Thymus (tissue), 11 donors: ENCODE results near the gene ITSN2. TPM values are rescaled to one million over a fixed set of nuclear protein-coding genes. Genes with fewer than 3 reads are reported as not detected.

Experiments
- DNase-seq, 9 donors: peaks; one replicate each; pipeline ENCODE4 v3.0.0-alpha.2; 2013; ENCODE audit warnings: low spot score in 9 of 9, low read depth in 6 of 9, missing footprints in 1 of 9
- H3K27ac ChIP-seq, 2 donors: one replicate each; pipeline ENCODE4 v1.5.1; 2013; ENCODE audit warnings: control low read depth in 1 of 2, low read depth in 1 of 2, low read length in 1 of 2, mild to moderate bottlenecking in 1 of 2, moderate library complexity in 1 of 2
- H3K27me3 ChIP-seq, 2 donors: one replicate each; pipeline ENCODE4 v1.5.1; 2013; ENCODE audit warnings: low read length in 1 of 2; ENCODE audit not compliant: control insufficient read depth in 2 of 2, insufficient read depth in 1 of 2
- H3K36me3 ChIP-seq, 2 donors: one replicate each; pipeline ENCODE4 v1.5.1; 2013; ENCODE audit warnings: low read length in 1 of 2, mild to moderate bottlenecking in 1 of 2, moderate library complexity in 1 of 2; ENCODE audit not compliant: control insufficient read depth in 2 of 2, insufficient read depth in 2 of 2
- H3K4me1 ChIP-seq, 2 donors: one replicate each; pipeline ENCODE4 v1.5.1; 2013; ENCODE audit warnings: low read length in 2 of 2; ENCODE audit not compliant: control insufficient read depth in 2 of 2, insufficient read depth in 2 of 2
- H3K4me3 ChIP-seq, 2 donors: one replicate each; pipeline ENCODE4 v1.5.1; 2013; ENCODE audit warnings: low read length in 2 of 2, control low read depth in 1 of 2, mild to moderate bottlenecking in 1 of 2
- H3K9me3 ChIP-seq, 2 donors: one replicate each; pipeline ENCODE4 v1.5.1; 2013; ENCODE audit warnings: low read length in 1 of 2, mild to moderate bottlenecking in 1 of 2; ENCODE audit not compliant: control insufficient read depth in 2 of 2, insufficient read depth in 1 of 2
- WGBS: extraction: QIAGEN DNeasy Blood & Tissue Kit; methylation state at CpG from one replicate; pipeline ENCODE4 v1.1.7; 2013; 5-methylcytosine and 5-hydroxymethylcytosine counted together
- polyA plus RNA-seq: library from polyadenylated mRNA; stranded (reverse); fragments of 200-250 nt; gene quantifications from one replicate; pipeline ENCODE4 v1.2.3, GENCODE V29; 2013
- total RNA-seq: library from RNA; stranded (reverse); fragments of 120-200 nt; gene quantifications from one replicate; pipeline ENCODE4 v1.2.4, GENCODE V29; 2013
- donor health status: healthy.

The ITSN2 gene
- total and polyA plus RNA-seq, 2 donors: 30.5 to 74.6 TPM

- H3K36me3 ChIP-seq: no peaks in the 10 kb centered on the region
- 98% methylated on average over 7 of the region's 7 CpGs for whole genome bisulfite sequencing
- H3K9me3 ChIP-seq: no peaks in the 10 kb centered on the region
- no peak overlapping the region for H3K27ac ChIP-seq
- no peak for DNase-seq
- no peaks in the 10 kb centered on the region for H3K4me1 ChIP-seq
- no peaks in the 10 kb centered on the region for H3K27me3 ChIP-seq
- no peak overlapping the region for H3K4me3 ChIP-seq
Measured at GRCh38 chr2:24182507-24182906, 177.8 kb downstream of the ITSN2 start.

DNA sequence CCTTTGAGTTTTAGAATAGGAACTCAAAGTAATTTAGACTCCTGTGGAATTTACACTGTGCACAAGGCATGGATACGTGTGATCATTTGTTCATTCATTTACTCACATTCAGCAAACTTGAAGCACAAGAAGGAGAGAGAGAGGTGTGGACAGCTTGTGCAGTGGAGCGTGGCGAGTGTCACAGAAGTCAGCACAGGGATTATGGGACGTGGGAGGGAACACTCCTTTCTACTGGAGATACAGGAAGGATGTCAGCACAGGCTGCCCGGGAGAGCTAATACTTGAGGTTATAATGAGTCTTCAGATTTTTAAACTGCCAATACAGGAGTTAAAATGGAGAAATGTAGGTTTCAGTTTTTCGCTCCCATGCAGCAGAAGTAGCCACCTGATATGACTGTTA is 178.5 kb downstream of the ITSN2 start:
- no peak overlapping the region for H3K4me3 ChIP-seq
- no peaks in the 10 kb centered on the region for H3K27me3 ChIP-seq
- H3K36me3 ChIP-seq: no peaks in the 10 kb centered on the region
- no peak for DNase-seq
- 82% methylated on average over 6 of the region's 6 CpGs for WGBS
- H3K9me3 ChIP-seq: no peaks in the 10 kb centered on the region
- H3K4me1 ChIP-seq: no peaks in the 10 kb centered on the region
- no peak overlapping the region for H3K27ac ChIP-seq

- no peak overlapping the region for H3K4me3 ChIP-seq
- H3K9me3 ChIP-seq: peaks cover 0 to 7% of the 10 kb centered on the region in 2 donors
- peaks cover 0 to 5% of the 10 kb centered on the region in 2 donors for H3K27me3 ChIP-seq
- no peak for DNase-seq
- no peaks in the 10 kb centered on the region for H3K36me3 ChIP-seq
- H3K4me1 ChIP-seq: no peaks in the 10 kb centered on the region
- no peak overlapping the region for H3K27ac ChIP-seq
Measured at GRCh38 chr2:24179683-24180082, 180.7 kb downstream of the ITSN2 start.

DNA sequence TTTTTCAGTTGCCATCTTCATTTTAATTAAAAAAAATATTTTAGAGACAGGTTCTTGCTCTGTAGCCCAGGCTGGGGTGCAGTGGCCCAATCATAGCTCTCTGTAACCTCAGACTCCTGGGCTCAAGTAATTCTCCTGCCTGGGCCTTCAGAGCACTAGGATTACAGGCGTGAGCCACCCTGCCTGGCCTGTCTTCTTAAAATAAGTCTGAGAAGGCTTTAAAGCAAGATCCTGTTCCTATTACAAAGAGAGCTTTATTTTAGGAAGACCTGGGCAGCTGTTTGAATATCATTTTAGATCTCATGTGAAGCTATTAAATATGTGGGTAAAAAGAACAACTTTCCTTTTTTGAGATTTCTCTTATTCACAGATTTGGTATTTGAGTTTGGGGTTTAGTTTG is 184.0 kb downstream of the ITSN2 start:
- no peaks in the 10 kb centered on the region for H3K36me3 ChIP-seq
- H3K27me3 ChIP-seq: peaks cover 0 to 7% of the 10 kb centered on the region in 2 donors
- WGBS: 94% methylated on average over 1 of the region's 1 CpG
- no peak overlapping the region for H3K4me3 ChIP-seq
- H3K27ac ChIP-seq: no peak overlapping the region
- H3K4me1 ChIP-seq: no peaks in the 10 kb centered on the region
- H3K9me3 ChIP-seq: peaks cover 0 to 7% of the 10 kb centered on the region in 2 donors
- no peak for DNase-seq

GRCh38 chr2:24175631-24176187 is 184.6 kb downstream of the ITSN2 start:
- DNase-seq: no peak
- peak overlapping the region in 1 of 2 donors; percentile 18 for H3K27ac ChIP-seq
- H3K36me3 ChIP-seq: no peaks in the 10 kb centered on the region
- no peak overlapping the region for H3K4me3 ChIP-seq
- no peaks in the 10 kb centered on the region for H3K4me1 ChIP-seq
- H3K27me3 ChIP-seq: peaks cover 0 to 7% of the 10 kb centered on the region in 2 donors
- 92% methylated on average over 17 of the region's 17 CpGs for WGBS
- peaks cover 0 to 7% of the 10 kb centered on the region in 2 donors for H3K9me3 ChIP-seq

DNA sequence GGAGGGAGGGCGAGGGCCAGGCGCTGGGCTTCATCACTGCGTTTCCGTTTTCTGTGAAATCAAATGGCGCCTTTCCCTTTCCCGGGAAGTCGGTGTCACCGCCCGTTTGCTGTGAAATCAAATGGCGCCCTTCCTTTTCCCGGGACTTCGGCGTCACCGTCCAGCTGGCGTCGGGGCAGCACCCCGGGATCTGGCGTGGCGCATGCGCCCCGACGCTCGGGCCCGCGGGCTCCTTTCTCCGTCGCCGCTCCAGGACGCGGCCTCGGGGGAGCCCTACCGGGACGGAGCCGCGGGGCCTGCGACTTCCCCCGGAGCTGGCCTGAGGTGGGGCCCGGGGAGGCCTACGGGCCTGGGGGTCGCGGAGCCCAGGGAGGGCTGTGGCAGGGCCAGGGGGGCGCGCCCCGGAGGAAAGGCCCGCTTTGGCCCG is 185.5 kb downstream of the ITSN2 start, which contains the start of gene FAM228A:
FAM228A (plus strand) TSS at position 203 of the 427 bp plus-strand sequence. CDS start 428 bp downstream, outside the sequence.
- H3K9me3 ChIP-seq: peaks cover 0 to 7% of the 10 kb centered on the region in 2 donors
- WGBS: 54% methylated on average over 46 of the region's 46 CpGs
- H3K27ac ChIP-seq: peak within 1 kb of the TSS in 1 of 2 donors; percentile 18
- H3K4me3 ChIP-seq: no peak within 1 kb of the TSS
- DNase-seq: no peak
- H3K36me3 ChIP-seq: no peaks in the 10 kb centered on the region
- peaks cover 0 to 7% of the 10 kb centered on the region in 2 donors for H3K27me3 ChIP-seq
- H3K4me1 ChIP-seq: no peaks in the 10 kb centered on the region

GRCh38 chr2:24169023-24169422 is 191.3 kb downstream of the ITSN2 start:
- no peak overlapping the region for H3K27ac ChIP-seq
- no peaks in the 10 kb centered on the region for H3K36me3 ChIP-seq
- H3K27me3 ChIP-seq: no peaks in the 10 kb centered on the region
- H3K4me3 ChIP-seq: no peak overlapping the region
- 98% methylated on average over 5 of the region's 5 CpGs for WGBS
- no peak for DNase-seq
- H3K4me1 ChIP-seq: no peaks in the 10 kb centered on the region
- H3K9me3 ChIP-seq: peaks cover 0 to 1% of the 10 kb centered on the region in 2 donors

DNA sequence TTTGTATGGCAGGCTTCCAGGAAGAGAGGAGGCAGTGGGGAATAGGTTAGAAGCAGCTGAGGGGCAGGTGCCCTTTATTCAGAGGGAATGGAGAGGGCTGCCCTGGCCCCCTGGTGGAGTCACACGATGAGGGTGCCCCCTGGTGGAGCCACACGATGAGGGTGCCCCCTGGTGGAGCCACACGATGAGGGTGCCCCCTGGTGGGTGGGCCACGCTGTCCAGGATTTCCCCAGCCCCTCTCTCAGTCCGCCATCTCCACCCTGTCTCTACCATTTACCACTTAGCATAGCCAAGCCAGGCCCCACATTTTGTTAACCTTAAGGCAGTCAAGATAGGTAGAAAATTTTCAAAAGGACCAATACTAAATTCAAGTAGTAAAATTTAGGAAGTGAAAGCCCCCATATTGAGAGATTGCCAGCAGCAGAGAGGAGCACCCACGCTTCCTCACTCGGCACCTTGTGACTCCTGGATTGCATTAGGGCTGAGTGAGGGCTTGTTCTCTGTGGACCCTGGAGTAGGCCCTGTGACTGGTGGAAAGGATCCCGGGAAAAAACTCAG is 195.8 kb downstream of the ITSN2 start:
- H3K27me3 ChIP-seq: no peaks in the 10 kb centered on the region
- no peaks in the 10 kb centered on the region for H3K4me1 ChIP-seq
- peak in 6 of 9 donors; percentile 7 to 45 (median 16) for DNase-seq
- peaks cover 0 to 1% of the 10 kb centered on the region in 2 donors for H3K9me3 ChIP-seq
- no peak overlapping the region for H3K27ac ChIP-seq
- 64% methylated on average over 8 of the region's 8 CpGs for WGBS
- no peaks in the 10 kb centered on the region for H3K36me3 ChIP-seq
- no peak overlapping the region for H3K4me3 ChIP-seq

DNA sequence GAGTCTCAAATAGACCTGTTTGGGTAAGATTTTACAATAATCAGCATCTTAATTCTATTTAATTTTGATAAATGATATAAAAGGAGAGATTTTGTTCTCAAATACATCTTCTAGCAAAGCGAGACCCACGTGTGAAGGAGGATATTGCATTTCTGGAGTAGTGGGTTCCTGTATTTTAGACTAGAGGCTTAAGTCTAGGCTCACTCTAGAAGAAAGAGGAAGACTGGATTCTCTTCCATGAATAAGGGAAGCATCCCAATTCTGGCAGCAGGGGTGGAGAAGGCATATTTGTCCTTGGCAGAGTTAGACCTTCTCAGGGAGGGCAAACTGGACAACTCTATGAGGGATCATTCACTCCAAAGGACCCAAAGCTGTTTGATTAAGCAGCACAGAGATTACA is 196.7 kb downstream of the ITSN2 start:
- no peak overlapping the region for H3K27ac ChIP-seq
- 91% methylated on average over 2 of the region's 2 CpGs for WGBS
- H3K9me3 ChIP-seq: peaks cover 0 to 1% of the 10 kb centered on the region in 2 donors
- no peaks in the 10 kb centered on the region for H3K36me3 ChIP-seq
- no peak for DNase-seq
- H3K4me3 ChIP-seq: no peak overlapping the region
- H3K27me3 ChIP-seq: no peaks in the 10 kb centered on the region
- no peaks in the 10 kb centered on the region for H3K4me1 ChIP-seq
